Panc1 (cell line): Measurements from ENCODE around the gene MICALL2. TPM values are rescaled to one million over a fixed set of nuclear protein-coding genes. Genes with fewer than 3 reads are reported as not detected.

Experiments
- ATAC-seq: fragments of 200-7000 bp; cut with Tn5 transposase; 2 replicates; pipeline ENCODE4 v1.9.1; 2020; ENCODE audit warnings: mild to moderate bottlenecking, moderate library complexity
- BruUV-seq: library from RNA; stranded (reverse); fragments of 400-500 nt; replicated peaks from 2 replicates; lab custom pipeline; 2021; lab: Mats Ljungman, UMichigan
- CTCF ChIA-PET: fragments of 300-600 bp; sonication (Branson Sonifier 250); formaldehyde crosslinking; loops from one replicate; lab custom pipeline; 2022; ENCODE audit warnings: antibody characterized with exemption; lab: Charles Lee
- POLR2A ChIA-PET: fragments of 300-600 bp; sonication (Branson Sonifier 250); formaldehyde crosslinking; loops from one replicate; lab custom pipeline; 2022; ENCODE audit warnings: antibody characterized with exemption; lab: Charles Lee
- DNase-seq: peaks from one replicate; pipeline ENCODE4 v3.0.0-alpha.2; 2010; ENCODE audit warnings: low read depth, low spot score
- H3K27ac ChIP-seq: 2 replicates; pipeline ENCODE4 v1.5.1; 2011; ENCODE audit warnings: mild to moderate bottlenecking, low read length, inconsistent platforms
- H3K27me3 ChIP-seq: fragments of 200-500 bp; sonication (Bioruptor generic); 2 replicates; pipeline ENCODE4 v1.6.0; 2014; ENCODE audit warnings: low read length, inconsistent platforms; ENCODE audit not compliant: control insufficient read depth, insufficient read depth
- H3K36me3 ChIP-seq: fragments of 200-500 bp; sonication (Bioruptor generic); 2 replicates; pipeline ENCODE4 v1.5.1; 2014; ENCODE audit warnings: inconsistent platforms, mild to moderate bottlenecking, low read length, moderate library complexity; ENCODE audit not compliant: control insufficient read depth, insufficient read depth
- H3K4me1 ChIP-seq: 2 replicates; pipeline ENCODE4 v1.5.1; 2011; ENCODE audit warnings: inconsistent platforms, mild to moderate bottlenecking, low read length, moderate library complexity; ENCODE audit not compliant: control insufficient read depth, insufficient read depth
- H3K4me3 ChIP-seq, 2 experiments: 2 replicates each; pipeline ENCODE4 v1.5.1; 2011 to 2012; ENCODE audit warnings: low read depth in 2 of 2, low read length in 2 of 2, mild to moderate bottlenecking in 2 of 2, inconsistent platforms in 1 of 2, moderate library complexity in 1 of 2
- H3K9me3 ChIP-seq: fragments of 200-500 bp; sonication (Bioruptor generic); 2 replicates; pipeline ENCODE4 v1.5.1; 2014; ENCODE audit warnings: low read depth, mild to moderate bottlenecking, inconsistent platforms, low read length, moderate library complexity; ENCODE audit not compliant: control insufficient read depth, insufficient read depth
- POLR2AphosphoS5 ChIP-seq: IDR thresholded peaks from 2 replicates; pipeline ENCODE4 v1.6.1; 2012; ENCODE audit warnings: mild to moderate bottlenecking, low read depth, low read length, moderate library complexity
- SIN3A ChIP-seq: IDR thresholded peaks from 2 replicates; pipeline ENCODE4 v1.6.1; 2012; ENCODE audit warnings: low read depth, mild to moderate bottlenecking, low read length, moderate library complexity, borderline replicate concordance; ENCODE audit not compliant: insufficient read depth
- TCF7L2 ChIP-seq: IDR thresholded peaks from 2 replicates; pipeline ENCODE4 v1.6.1; 2011; ENCODE audit warnings: mild to moderate bottlenecking, low read depth, low read length, inconsistent platforms
- in situ Hi-C: cut with HindIII; loops from 2 replicates; pipeline ENCODE4 v1.10.0; 2016; ENCODE audit warnings: low sequenced_read_pairs, low pct_unique_long_range_greater_than_20kb
- intact Hi-C: fragments of 100-400 bp; cut with micrococcal nuclease; formaldehyde crosslinking; loops from one replicate; pipeline ENCODE4 v1.10.0; 2022; ENCODE audit not compliant: unreplicated experiment
- total RNA-seq: library from RNA; stranded (reverse); gene quantifications from one replicate; pipeline ENCODE4 v1.2.1, GENCODE V29; 2021; ENCODE audit not compliant: unreplicated experiment
- TF ChIP-seq, protein P1 (sequence below), 2 experiments: IDR thresholded peaks; 2 replicates each; pipeline ENCODE4 v1.6.1; 2011 to 2012; ENCODE audit warnings: low read depth in 2 of 2, control low read depth in 1 of 2, low read length in 1 of 2, mild to moderate bottlenecking in 1 of 2, moderate library complexity in 1 of 2; ENCODE audit not compliant: insufficient read depth in 1 of 2
- TF ChIP-seq, protein P2 (sequence below): fragments of 450-650 bp; IDR thresholded peaks from 2 replicates; pipeline ENCODE4 v1.5.1; 2017; ENCODE audit warnings: mild to moderate bottlenecking

Gene MICALL2
- total RNA-seq, 1 experiment from 2014 or later = 144 TPM

DNA sequence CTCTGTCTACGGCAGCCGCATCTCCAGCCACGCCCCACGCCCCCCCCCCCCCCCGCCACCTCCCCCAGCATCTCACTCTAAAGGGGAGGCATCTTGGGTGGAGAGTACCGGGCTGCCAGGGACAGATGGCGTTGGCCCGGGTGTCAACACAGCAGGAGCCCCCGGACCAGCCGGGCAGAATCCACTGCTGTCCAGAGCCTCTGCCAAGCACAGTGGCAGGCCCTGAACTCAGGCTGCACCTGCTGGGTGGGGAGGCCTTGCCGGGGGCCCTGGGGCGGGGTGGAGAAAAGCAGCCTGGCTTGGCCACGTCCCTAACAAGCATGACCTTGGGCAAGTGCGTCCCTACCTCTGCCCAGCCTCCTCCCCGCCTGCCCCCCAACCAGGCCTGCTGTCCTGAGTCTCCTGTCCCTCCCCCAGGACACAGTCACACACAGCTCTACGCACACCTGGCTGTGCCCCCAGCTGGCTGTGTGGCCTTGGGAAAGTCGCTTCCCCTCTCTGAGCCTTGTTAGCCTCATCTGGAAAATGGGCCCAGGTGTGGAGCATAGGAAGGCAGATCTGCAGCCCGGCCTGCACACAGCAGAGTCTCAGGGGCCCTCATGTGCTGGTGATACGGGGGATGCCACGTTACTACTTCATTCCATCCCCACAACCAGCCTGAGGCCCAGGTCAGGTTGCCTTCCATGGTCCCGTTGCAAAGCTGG lies 45.2 kb downstream of the MICALL2 start:
- intact Hi-C loops (loop anchor here (2.0 to 5.0 kb wide), 2 partner anchors 189 to 222 kb away; no protein-coding TSS in a partner anchor), in situ Hi-C loops (no loop called here)
- no peaks in the 10 kb centered on the region for H3K9me3 ChIP-seq
- POLR2A ChIA-PET = no interaction called here
- no peaks in the 10 kb centered on the region for H3K27me3 ChIP-seq
- TF ChIP-seq TCF7L2 (no peak), SIN3A (no peak), POLR2AphosphoS5 (no peak)
- TF ChIP-seq, protein P1, sequence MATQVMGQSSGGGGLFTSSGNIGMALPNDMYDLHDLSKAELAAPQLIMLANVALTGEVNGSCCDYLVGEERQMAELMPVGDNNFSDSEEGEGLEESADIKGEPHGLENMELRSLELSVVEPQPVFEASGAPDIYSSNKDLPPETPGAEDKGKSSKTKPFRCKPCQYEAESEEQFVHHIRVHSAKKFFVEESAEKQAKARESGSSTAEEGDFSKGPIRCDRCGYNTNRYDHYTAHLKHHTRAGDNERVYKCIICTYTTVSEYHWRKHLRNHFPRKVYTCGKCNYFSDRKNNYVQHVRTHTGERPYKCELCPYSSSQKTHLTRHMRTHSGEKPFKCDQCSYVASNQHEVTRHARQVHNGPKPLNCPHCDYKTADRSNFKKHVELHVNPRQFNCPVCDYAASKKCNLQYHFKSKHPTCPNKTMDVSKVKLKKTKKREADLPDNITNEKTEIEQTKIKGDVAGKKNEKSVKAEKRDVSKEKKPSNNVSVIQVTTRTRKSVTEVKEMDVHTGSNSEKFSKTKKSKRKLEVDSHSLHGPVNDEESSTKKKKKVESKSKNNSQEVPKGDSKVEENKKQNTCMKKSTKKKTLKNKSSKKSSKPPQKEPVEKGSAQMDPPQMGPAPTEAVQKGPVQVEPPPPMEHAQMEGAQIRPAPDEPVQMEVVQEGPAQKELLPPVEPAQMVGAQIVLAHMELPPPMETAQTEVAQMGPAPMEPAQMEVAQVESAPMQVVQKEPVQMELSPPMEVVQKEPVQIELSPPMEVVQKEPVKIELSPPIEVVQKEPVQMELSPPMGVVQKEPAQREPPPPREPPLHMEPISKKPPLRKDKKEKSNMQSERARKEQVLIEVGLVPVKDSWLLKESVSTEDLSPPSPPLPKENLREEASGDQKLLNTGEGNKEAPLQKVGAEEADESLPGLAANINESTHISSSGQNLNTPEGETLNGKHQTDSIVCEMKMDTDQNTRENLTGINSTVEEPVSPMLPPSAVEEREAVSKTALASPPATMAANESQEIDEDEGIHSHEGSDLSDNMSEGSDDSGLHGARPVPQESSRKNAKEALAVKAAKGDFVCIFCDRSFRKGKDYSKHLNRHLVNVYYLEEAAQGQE (IDR thresholded peaks at IDR 0.05; ENCODE audit: insufficient read depth in 1 of 2, low read depth in 2 of 2, low read length in 1 of 2) = no peak
- TF ChIP-seq, protein P2, sequence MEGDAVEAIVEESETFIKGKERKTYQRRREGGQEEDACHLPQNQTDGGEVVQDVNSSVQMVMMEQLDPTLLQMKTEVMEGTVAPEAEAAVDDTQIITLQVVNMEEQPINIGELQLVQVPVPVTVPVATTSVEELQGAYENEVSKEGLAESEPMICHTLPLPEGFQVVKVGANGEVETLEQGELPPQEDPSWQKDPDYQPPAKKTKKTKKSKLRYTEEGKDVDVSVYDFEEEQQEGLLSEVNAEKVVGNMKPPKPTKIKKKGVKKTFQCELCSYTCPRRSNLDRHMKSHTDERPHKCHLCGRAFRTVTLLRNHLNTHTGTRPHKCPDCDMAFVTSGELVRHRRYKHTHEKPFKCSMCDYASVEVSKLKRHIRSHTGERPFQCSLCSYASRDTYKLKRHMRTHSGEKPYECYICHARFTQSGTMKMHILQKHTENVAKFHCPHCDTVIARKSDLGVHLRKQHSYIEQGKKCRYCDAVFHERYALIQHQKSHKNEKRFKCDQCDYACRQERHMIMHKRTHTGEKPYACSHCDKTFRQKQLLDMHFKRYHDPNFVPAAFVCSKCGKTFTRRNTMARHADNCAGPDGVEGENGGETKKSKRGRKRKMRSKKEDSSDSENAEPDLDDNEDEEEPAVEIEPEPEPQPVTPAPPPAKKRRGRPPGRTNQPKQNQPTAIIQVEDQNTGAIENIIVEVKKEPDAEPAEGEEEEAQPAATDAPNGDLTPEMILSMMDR = no peak
- H3K27ac ChIP-seq = no peak overlapping the region
- CTCF ChIA-PET = interaction anchor here (0.7 kb wide), 1 partner anchor 45 kb away, joined by 6 read pairs; no protein-coding TSS in a partner anchor
- H3K4me3 ChIP-seq = no peak overlapping the region
- ATAC-seq (0 out of 2 replicates have a peak, but pooled peaks have one; percentile 5), DNase-seq (no peak)
- no peaks in the 10 kb centered on the region for H3K4me1 ChIP-seq
- no TSS peak for BruUV-seq
- H3K36me3 ChIP-seq = no peaks in the 10 kb centered on the region

DNA sequence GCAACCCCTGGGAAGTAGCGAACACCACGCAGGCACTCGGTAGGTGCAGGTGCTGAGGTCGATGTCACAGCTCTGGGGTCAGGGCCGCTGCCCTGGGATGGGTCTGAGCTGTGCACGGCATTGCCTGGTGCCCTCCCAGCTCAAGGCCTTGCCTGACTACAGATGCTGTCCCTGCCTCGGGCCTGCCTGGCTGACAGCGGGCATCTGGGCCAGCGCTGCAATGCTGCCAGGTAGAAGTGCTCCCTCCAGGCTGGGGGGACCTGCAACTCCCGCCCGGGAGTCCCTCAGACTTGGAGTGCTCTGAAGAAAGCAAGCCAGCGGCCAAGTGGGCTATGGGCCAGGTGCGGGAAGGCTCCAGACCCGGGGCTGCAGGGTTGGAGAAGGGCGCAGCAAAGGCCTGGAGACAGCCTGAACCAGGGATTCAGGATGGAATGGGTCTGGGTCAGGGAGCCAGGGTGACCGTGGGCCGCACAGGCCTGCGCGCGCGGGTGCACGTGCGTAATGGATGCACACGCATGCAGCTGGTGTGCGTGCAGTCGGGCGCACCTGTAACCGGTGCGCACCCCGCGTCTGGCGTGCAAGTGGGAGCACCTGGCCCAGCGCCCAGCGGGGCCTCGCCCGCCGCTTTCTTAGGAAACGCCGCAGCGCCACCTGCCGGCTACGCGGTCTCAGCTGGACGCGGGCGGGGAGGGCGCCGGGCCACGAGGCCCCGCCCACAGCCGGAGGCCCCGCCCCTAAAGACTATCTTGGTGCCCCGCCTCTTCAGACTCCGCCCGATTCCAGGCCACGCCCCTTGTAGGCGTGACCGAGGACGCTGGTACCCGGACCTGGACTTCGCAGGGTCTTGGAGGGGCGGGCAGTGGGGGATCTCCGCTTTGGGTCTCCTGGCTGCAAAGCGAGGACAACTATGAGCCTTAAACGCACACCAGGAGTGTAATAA lies 46.7 kb downstream of the MICALL2 start:
- Histone ChIP-seq H3K9me3 (no peaks in the 10 kb centered on the region), H3K36me3 (no peaks in the 10 kb centered on the region), H3K27me3 (no peaks in the 10 kb centered on the region), H3K27ac (no peak overlapping the region), H3K4me3 (peak overlapping the region; percentile 14 to 44; a peak in 3 of 4 replicates), H3K4me1 (no peaks in the 10 kb centered on the region)
- ATAC-seq (peak; percentile 92), DNase-seq (peak; percentile 33)
- in situ Hi-C loops (no loop called here), intact Hi-C loops (loop anchor here (2.0 to 5.0 kb wide), 2 partner anchors 188 to 220 kb away; no protein-coding TSS in a partner anchor)
- POLR2A ChIA-PET = no interaction called here
- no TSS peak for BruUV-seq
- CTCF ChIA-PET = interaction anchor here (0.6 to 0.7 kb wide), 4 partner anchors 11 to 1244 kb away, joined by 3 to 19 read pairs (median 8); no protein-coding TSS in a partner anchor
- TF ChIP-seq, protein P1 (IDR thresholded peaks at IDR 0.05; ENCODE audit: insufficient read depth in 1 of 2, low read depth in 2 of 2, low read length in 1 of 2) = no peak
- TF ChIP-seq POLR2AphosphoS5 = no peak
- no peak for TF ChIP-seq SIN3A
- TF ChIP-seq, protein P2 = peak; percentile 97
- no peak for TF ChIP-seq TCF7L2
